ENCODE measurements around the gene RANBP17. TPM values are rescaled to one million over a fixed set of nuclear protein-coding genes. Genes with fewer than 3 reads are reported as not detected.

Gene RANBP17
- total RNA-seq, 2 experiments from 2014 or later = not detected

DNA sequence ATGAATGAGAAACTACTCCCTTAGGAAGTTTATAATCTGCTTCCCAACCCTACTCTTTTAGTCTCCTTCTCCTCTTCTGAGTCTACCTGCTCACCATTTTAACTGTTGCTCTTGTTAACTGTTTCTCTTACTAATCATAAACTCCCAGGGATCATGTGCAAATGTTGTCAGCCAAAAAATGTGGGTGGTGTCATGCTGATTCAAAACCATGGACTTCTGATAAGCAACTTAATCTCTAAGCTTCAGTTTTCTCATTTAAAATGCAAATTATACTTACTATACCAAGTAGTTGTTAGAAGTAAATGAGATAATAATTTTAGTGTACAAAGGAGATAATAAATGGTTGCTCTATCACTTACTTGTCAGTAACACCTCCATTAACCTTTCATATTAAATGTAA lies 401.4 kb downstream of the RANBP17 start:
- H3K9me3 Mint-ChIP-seq = no peaks in the 10 kb centered on the region
- H3K36me3 Mint-ChIP-seq (ENCODE audit: low read depth) = no peaks in the 10 kb centered on the region
- no peaks in the 10 kb centered on the region for H3K27me3 Mint-ChIP-seq
- CTCF ChIA-PET = no interaction called here
- no peak overlapping the region for H3K4me3 Mint-ChIP-seq
- TF ChIP-seq, protein P1, sequence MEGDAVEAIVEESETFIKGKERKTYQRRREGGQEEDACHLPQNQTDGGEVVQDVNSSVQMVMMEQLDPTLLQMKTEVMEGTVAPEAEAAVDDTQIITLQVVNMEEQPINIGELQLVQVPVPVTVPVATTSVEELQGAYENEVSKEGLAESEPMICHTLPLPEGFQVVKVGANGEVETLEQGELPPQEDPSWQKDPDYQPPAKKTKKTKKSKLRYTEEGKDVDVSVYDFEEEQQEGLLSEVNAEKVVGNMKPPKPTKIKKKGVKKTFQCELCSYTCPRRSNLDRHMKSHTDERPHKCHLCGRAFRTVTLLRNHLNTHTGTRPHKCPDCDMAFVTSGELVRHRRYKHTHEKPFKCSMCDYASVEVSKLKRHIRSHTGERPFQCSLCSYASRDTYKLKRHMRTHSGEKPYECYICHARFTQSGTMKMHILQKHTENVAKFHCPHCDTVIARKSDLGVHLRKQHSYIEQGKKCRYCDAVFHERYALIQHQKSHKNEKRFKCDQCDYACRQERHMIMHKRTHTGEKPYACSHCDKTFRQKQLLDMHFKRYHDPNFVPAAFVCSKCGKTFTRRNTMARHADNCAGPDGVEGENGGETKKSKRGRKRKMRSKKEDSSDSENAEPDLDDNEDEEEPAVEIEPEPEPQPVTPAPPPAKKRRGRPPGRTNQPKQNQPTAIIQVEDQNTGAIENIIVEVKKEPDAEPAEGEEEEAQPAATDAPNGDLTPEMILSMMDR (IDR thresholded peaks at IDR 0.05) = no peak
- POLR2A ChIA-PET = no interaction called here
- H3K27ac Mint-ChIP-seq = no peak overlapping the region
- peaks cover 10% of the 10 kb centered on the region for H3K4me1 Mint-ChIP-seq (ENCODE audit: low read depth)
- intact Hi-C loops (cut with micrococcal nuclease) = no loop called here
- ATAC-seq (no peak), DNase-seq (no peak)

DNA sequence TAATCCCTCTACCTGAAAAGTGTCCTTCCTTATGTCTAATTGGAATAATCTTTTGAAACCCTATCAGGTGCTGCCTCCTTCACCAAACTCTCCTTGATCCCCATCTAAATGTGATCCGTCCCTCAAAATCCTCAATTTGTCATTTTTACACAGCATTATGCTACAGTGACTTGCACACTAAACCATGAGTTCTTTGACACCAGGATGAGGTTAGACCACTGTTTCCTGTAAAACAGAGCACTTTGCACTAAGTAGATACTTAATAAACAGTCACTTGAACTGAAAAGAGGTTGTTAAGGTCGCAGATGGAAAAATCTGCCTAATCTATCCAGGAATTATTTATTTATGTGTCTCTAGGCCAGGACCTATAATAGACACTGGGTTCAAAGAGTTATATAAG lies 403.0 kb downstream of the RANBP17 start:
- Mint-ChIP-seq H3K36me3 (ENCODE audit: low read depth) (no peaks in the 10 kb centered on the region), H3K27ac (no peak overlapping the region), H3K27me3 (no peaks in the 10 kb centered on the region), H3K4me1 (ENCODE audit: low read depth) (peaks cover 10% of the 10 kb centered on the region), H3K4me3 (no peak overlapping the region), H3K9me3 (no peaks in the 10 kb centered on the region)
- TF ChIP-seq, protein P1 (IDR thresholded peaks at IDR 0.05) = no peak
- intact Hi-C loops (cut with micrococcal nuclease) = no loop called here
- DNase-seq = no peak
- ChIA-PET CTCF (interaction anchor here (1.5 kb wide), 1 partner anchor 8 kb away, joined by 3 read pairs; no protein-coding TSS in a partner anchor), POLR2A (no interaction called here)
- no peak for ATAC-seq

DNA sequence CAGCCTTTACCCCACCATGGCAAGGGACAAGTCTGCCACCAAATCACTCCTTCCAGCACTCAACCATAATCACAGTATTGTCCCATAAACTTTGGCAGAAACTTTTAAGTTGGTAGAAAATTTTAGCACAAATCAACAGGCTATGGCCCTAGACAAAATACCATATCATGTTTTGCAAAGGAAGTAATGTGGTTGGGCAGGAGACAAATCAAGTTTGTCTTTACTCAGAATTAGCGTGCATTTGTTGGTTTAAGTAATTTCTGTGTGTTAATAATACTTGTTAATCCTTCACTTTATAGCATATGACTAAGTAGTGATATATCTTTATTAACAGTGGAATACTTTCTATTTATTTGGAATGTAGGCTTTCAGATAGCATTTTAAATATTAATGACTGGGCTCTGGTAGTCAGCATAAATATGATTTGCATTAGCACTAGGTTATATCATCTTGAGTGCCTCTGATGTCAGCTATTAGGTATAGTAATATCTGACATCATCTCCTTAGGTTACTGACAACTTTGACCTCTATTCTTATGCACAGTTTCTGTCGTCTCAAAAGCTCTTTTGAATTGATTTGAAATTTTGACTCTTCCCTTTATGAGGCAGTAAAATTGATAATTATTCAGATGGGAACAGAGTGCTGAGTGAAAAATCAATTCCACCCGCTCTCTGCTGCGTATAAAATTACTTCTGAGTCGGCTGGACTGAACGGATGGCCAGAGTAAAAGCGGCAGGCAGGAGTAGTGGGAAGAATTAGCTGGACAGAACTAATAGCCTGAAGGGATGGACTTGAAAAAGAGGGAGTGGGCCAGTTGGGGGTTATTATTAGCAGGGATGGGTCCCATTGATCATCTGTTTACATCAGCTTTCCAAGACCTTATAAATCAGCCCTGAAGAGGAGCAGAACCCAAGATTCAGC lies 407.1 kb downstream of the RANBP17 start:
- H3K27me3 Mint-ChIP-seq = no peaks in the 10 kb centered on the region
- POLR2A ChIA-PET = no interaction called here
- no peak overlapping the region for H3K4me3 Mint-ChIP-seq
- no peak for DNase-seq
- no peaks in the 10 kb centered on the region for H3K9me3 Mint-ChIP-seq
- H3K4me1 Mint-ChIP-seq (ENCODE audit: low read depth) = peaks cover 10% of the 10 kb centered on the region
- H3K27ac Mint-ChIP-seq = no peak overlapping the region
- intact Hi-C loops (cut with micrococcal nuclease) = no loop called here
- CTCF ChIA-PET = no interaction called here
- no peaks in the 10 kb centered on the region for H3K36me3 Mint-ChIP-seq (ENCODE audit: low read depth)
- ATAC-seq = no peak
- TF ChIP-seq, protein P1 (IDR thresholded peaks at IDR 0.05) = no peak

GRCh38 chr5:171269717-171270116 lies 407.9 kb downstream of the RANBP17 start:
- Mint-ChIP-seq H3K4me1 (ENCODE audit: low read depth) (peaks cover 3% of the 10 kb centered on the region), H3K27ac (no peak overlapping the region), H3K4me3 (no peak overlapping the region), H3K36me3 (ENCODE audit: low read depth) (no peaks in the 10 kb centered on the region), H3K9me3 (no peaks in the 10 kb centered on the region), H3K27me3 (no peaks in the 10 kb centered on the region)
- no peak for ATAC-seq
- TF ChIP-seq, protein P1 (IDR thresholded peaks at IDR 0.05) = no peak
- DNase-seq = no peak
- intact Hi-C loops (cut with micrococcal nuclease) = no loop called here
- CTCF ChIA-PET = no interaction called here
- POLR2A ChIA-PET = no interaction called here

GRCh38 chr5:171270136-171270535 lies 408.3 kb downstream of the RANBP17 start:
- ATAC-seq (no peak), DNase-seq (no peak)
- TF ChIP-seq, protein P1 (IDR thresholded peaks at IDR 0.05) = no peak
- CTCF ChIA-PET = no interaction called here
- Mint-ChIP-seq H3K27me3 (no peaks in the 10 kb centered on the region), H3K9me3 (no peaks in the 10 kb centered on the region), H3K27ac (no peak overlapping the region), H3K36me3 (ENCODE audit: low read depth) (no peaks in the 10 kb centered on the region), H3K4me1 (ENCODE audit: low read depth) (no peaks in the 10 kb centered on the region), H3K4me3 (no peak overlapping the region)
- POLR2A ChIA-PET = no interaction called here
- intact Hi-C loops (cut with micrococcal nuclease) = no loop called here

Measured in activated CD8-positive, alpha-beta T cell treated with anti-CD3 and anti-CD28 coated beads for 36 hours (primary cell).